ENCODE results near the gene DTWD2. TPM values are rescaled to one million over a fixed set of nuclear protein-coding genes. Genes with fewer than 3 reads are reported as not detected.
"Not testable (repeated sequence)": the region's sequence is repeated elsewhere in the genome, so short reads cannot be mapped to it uniquely, and the experiment has no call there.

DTWD2 gene
- total RNA-seq, 2 experiments from 2014 or later, result 3.6 to 4.5 TPM

DNA sequence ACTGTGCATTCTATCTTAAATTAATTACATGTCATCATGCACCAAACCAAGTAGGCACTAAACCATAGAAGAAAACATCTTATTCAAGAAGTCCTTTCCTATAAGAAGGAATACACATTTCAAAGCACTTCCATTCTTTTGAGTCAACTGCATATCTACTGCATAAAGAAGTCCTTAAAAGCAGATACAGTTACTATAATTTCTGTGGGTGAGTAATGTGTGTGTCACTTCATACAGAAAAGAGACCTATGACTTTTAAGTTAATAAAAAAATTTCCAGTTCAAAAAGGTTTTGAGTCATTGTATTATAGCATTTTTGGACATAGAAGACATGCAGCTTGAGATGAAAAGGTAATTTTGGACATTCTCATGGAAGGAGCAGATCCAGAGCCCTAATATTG is 125.0 kb downstream of the DTWD2 start:
- H3K4me3 Mint-ChIP-seq, result no peak overlapping the region
- no peaks in the 10 kb centered on the region for H3K9me3 Mint-ChIP-seq (ENCODE audit: low read depth)
- DNase-seq, result no peak
- H3K27me3 Mint-ChIP-seq, result no peaks in the 10 kb centered on the region
- no peak overlapping the region for H3K27ac Mint-ChIP-seq
- no peak for ATAC-seq
- ChIA-PET POLR2A (no interaction called here), CTCF (no interaction called here)
- H3K4me1 Mint-ChIP-seq, result no peaks in the 10 kb centered on the region
- intact Hi-C loops (cut with DNase I, micrococcal nuclease), result no loop called here
- H3K36me3 Mint-ChIP-seq (ENCODE audit: low read depth), result peaks cover 4% of the 10 kb centered on the region

DNA sequence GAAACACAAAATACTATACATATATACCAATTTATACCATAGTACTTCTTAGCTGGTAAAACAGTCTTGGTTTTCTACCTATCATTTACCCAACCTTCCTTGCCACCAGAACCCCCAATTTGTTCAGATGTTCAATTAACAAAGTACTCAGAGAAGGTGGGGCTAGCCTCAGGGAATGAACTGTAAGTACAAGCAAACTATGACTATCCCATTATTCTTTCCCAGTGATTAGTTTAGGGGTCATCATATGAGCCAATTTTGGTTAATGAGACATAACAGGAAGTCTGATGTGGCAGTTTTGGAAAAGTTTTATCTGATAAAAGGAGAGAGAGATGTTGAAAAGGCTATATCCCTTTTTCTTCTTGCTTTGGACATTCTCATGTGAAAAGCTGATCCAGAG is 125.8 kb downstream of the DTWD2 start:
- no peak for DNase-seq
- peaks cover 4% of the 10 kb centered on the region for H3K36me3 Mint-ChIP-seq (ENCODE audit: low read depth)
- no peaks in the 10 kb centered on the region for H3K9me3 Mint-ChIP-seq (ENCODE audit: low read depth)
- no peaks in the 10 kb centered on the region for H3K4me1 Mint-ChIP-seq
- ChIA-PET CTCF (no interaction called here), POLR2A (no interaction called here)
- H3K4me3 Mint-ChIP-seq, result no peak overlapping the region
- H3K27ac Mint-ChIP-seq, result no peak overlapping the region
- no peak for ATAC-seq
- H3K27me3 Mint-ChIP-seq, result no peaks in the 10 kb centered on the region
- intact Hi-C loops (cut with DNase I, micrococcal nuclease), result no loop called here

DNA sequence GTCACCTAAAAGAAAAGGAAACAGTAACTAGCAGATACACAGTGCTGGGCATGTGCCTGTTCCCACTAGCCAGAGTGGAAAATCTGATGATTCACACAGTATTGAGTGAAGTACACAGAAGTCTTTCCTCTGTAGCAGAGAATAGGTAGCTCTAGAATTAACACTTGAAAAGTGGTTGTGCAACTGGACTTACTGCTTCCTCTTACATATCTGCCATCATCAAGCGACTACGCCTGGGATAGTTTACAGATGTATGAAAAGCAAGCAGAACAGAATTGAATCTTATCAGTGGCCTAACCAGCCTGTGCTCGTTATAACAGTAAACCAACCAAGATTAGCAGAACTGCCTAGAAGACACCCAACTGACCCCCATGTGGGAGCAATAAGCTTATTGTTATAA is 130.6 kb downstream of the DTWD2 start:
- Mint-ChIP-seq H3K27ac (no peak overlapping the region), H3K4me3 (no peak overlapping the region), H3K9me3 (ENCODE audit: low read depth) (peaks cover 6% of the 10 kb centered on the region), H3K4me1 (no peaks in the 10 kb centered on the region), H3K27me3 (no peaks in the 10 kb centered on the region), H3K36me3 (ENCODE audit: low read depth) (peaks cover 2% of the 10 kb centered on the region)
- no peak for DNase-seq
- ChIA-PET POLR2A (no interaction called here), CTCF (interaction anchor here (0.7 to 1.1 kb wide), 2 partner anchors 12 to 841 kb away, joined by 5 read pairs; no protein-coding TSS in a partner anchor)
- intact Hi-C loops (cut with DNase I, micrococcal nuclease), result no loop called here
- ATAC-seq, result no peak

DNA sequence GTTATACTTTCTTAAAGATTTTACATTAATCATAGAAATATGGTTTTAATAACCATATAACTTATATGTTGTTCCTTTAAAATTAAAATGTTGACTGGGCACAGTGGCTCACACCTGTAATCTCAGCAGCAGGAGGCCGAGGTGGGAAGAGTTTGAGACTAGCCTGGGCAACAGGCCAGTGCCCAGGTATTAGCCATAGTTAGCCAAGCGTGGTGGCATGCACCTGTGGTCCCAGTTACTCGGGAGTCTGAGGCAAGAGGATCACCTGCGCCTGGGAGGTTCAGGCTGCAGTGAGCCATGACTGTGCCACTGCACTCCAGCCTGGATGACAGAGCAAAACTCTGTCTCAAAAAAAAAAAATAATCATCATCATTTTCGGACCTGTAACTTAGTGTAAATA is 133.5 kb downstream of the DTWD2 start:
- Mint-ChIP-seq H3K4me3 (no peak overlapping the region), H3K9me3 (ENCODE audit: low read depth) (peaks cover 13% of the 10 kb centered on the region), H3K27me3 (no peaks in the 10 kb centered on the region), H3K36me3 (ENCODE audit: low read depth) (peaks cover 2% of the 10 kb centered on the region), H3K4me1 (no peaks in the 10 kb centered on the region), H3K27ac (no peak overlapping the region)
- DNase-seq, result no peak
- ChIA-PET POLR2A (no interaction called here), CTCF (no interaction called here)
- intact Hi-C loops (cut with DNase I, micrococcal nuclease), result no loop called here
- ATAC-seq, result no peak

DNA sequence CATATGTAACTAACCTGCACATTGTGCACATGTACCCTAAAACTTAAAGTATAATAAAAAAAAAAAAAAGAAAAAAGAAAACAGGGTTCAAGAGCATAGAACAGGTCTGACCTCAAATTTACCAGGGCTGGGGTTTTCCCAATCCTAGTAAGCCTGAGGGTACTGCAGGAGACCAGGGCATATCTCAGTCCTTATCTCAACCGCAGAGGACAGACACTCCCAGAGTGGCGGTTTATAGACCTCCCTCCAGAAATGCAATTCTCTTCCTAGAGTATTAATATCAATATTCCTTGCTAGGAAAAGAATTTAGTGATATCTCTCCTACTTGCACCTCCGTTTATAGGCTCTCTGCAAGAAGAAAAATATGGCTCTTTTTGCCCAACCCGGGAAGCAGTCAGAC is 136.6 kb downstream of the DTWD2 start:
- H3K4me3 Mint-ChIP-seq; H3K27me3 Mint-ChIP-seq; intact Hi-C loops (cut with DNase I, micrococcal nuclease); POLR2A ChIA-PET; H3K36me3 Mint-ChIP-seq (ENCODE audit: low read depth); H3K27ac Mint-ChIP-seq; H3K4me1 Mint-ChIP-seq; DNase-seq; ATAC-seq: not testable (repeated sequence)
- peaks cover 16% of the 10 kb centered on the region for H3K9me3 Mint-ChIP-seq (ENCODE audit: low read depth)
- CTCF ChIA-PET, result interaction anchor here (0.7 kb wide), 1 partner anchor 338 kb away, joined by 3 read pairs; no protein-coding TSS in a partner anchor

DNA sequence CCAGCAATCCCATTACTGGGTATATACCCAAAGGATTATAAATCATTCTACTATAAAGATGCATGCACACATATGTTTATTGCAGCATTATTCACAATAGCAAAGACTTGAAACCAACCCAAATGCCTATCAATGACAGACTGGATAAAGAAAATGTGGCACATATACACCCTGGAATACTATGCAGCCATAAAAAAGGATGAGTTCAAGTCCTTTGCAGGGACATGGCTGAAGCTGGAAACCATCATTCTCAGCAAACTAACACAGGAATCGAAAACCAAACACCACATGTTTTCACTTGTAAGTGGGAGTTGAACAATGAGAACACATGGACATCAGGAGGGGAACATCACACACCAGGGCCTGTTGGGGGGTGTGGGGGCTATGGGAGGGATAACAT is 138.8 kb downstream of the DTWD2 start:
- DNase-seq, POLR2A ChIA-PET: not testable (repeated sequence)

DNA sequence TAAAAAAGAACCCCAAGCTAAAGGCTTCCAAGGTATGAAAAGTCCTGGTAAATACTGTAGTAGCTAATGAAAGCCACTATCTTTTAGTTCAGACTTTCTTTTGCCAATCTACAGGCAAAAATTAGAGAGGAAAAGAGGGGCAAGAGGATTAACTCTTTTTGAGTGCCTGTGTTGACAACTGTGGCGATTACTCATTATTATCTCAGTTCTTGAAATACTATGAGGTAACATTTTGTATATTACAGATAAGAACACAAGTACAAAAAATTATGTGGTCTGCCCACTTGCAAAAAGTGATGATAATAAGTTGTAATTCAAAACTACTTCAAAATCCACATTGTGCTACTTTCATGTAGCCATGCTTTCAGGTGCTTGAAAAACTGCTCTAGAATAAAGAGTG is 144.0 kb downstream of the DTWD2 start:
- H3K27ac Mint-ChIP-seq, result no peak overlapping the region
- CTCF ChIA-PET, result no interaction called here
- H3K4me3 Mint-ChIP-seq, result no peak overlapping the region
- ATAC-seq, result no peak
- DNase-seq, result no peak
- POLR2A ChIA-PET, result no interaction called here
- H3K9me3 Mint-ChIP-seq (ENCODE audit: low read depth), result peaks cover 3% of the 10 kb centered on the region
- H3K27me3 Mint-ChIP-seq, result no peaks in the 10 kb centered on the region
- H3K4me1 Mint-ChIP-seq, result no peaks in the 10 kb centered on the region
- peaks cover 7% of the 10 kb centered on the region for H3K36me3 Mint-ChIP-seq (ENCODE audit: low read depth)
- intact Hi-C loops (cut with DNase I, micrococcal nuclease), result no loop called here

More for the DNA sequence above, 138.8 kb downstream of the DTWD2 start:
- intact Hi-C loops (cut with DNase I, micrococcal nuclease); CTCF ChIA-PET; H3K4me3 Mint-ChIP-seq; H3K36me3 Mint-ChIP-seq (ENCODE audit: low read depth); H3K27ac Mint-ChIP-seq; H3K27me3 Mint-ChIP-seq; ATAC-seq; H3K4me1 Mint-ChIP-seq: not testable (repeated sequence)
- H3K9me3 Mint-ChIP-seq (ENCODE audit: low read depth), result peaks cover 16% of the 10 kb centered on the region

DNA sequence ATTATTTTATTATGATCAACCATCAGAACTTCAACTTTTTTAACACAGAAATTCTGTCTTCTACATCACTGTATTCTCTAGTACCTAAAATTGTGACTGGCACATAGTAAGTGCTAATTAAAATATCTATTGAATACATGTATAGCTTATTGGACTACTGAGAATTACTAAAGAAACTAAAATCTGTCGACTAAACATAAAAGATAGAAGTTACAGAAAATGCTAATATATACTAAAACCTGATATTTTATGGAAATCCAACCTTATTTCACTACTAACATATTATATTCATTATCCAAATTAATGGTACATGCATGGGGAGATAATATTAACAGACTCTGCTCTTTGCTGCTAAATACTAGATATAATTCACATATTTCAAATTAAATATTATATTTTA is 153.6 kb downstream of the DTWD2 start:
- Mint-ChIP-seq H3K9me3 (ENCODE audit: low read depth) (no peaks in the 10 kb centered on the region), H3K36me3 (ENCODE audit: low read depth) (peaks cover 2% of the 10 kb centered on the region), H3K4me3 (no peak overlapping the region), H3K27me3 (no peaks in the 10 kb centered on the region), H3K27ac (no peak overlapping the region), H3K4me1 (no peaks in the 10 kb centered on the region)
- intact Hi-C loops (cut with DNase I, micrococcal nuclease), result no loop called here
- ATAC-seq (no peak), DNase-seq (no peak)
- POLR2A ChIA-PET, result no interaction called here
- CTCF ChIA-PET, result no interaction called here

DNA sequence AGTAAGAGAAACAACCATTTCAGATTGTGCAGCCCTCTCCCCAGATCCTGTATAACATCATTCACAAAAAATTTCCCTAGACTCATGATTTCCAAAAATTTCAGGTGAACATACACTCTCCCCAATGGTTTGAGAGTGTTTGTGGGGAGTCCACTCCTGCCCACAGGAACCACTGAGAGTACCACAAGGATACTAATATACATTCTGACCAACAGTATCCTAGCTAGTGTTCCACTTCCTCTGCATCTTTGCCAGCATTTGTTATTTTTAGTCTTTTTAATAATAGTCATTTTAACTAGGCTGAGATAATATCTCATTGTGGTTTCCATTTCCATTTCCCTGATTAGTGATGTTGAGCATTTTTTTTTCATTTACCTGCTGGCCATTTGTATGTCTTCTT is 155.4 kb downstream of the DTWD2 start:
- Mint-ChIP-seq H3K27ac (no peak overlapping the region), H3K36me3 (ENCODE audit: low read depth) (peaks cover 2% of the 10 kb centered on the region), H3K9me3 (ENCODE audit: low read depth) (no peaks in the 10 kb centered on the region), H3K4me1 (no peaks in the 10 kb centered on the region), H3K4me3 (no peak overlapping the region), H3K27me3 (no peaks in the 10 kb centered on the region)
- ATAC-seq (no peak), DNase-seq (no peak)
- intact Hi-C loops (cut with DNase I, micrococcal nuclease), result no loop called here
- CTCF ChIA-PET, result no interaction called here
- POLR2A ChIA-PET, result no interaction called here

DNA sequence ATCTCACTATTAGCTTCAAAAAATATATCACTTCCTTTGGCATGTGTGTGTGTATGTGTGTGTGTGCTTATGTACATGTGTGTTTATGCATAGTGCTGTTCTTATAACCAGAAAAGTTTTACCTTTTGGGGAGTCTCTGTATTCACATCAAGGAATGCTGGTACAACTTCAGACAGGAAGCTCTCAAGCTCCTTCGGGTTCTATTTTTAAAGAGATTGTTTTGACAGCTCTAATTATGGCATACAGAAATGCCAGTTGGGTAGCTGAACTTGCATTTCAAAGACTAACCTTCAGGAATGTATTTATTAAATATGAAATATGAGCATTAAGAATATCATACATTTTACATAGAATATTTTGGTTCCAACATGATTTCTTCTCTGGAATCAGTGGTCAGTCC is 163.1 kb downstream of the DTWD2 start:
- H3K4me3 Mint-ChIP-seq, result no peak overlapping the region
- H3K27ac Mint-ChIP-seq, result no peak overlapping the region
- intact Hi-C loops (cut with DNase I, micrococcal nuclease), result no loop called here
- no peaks in the 10 kb centered on the region for H3K36me3 Mint-ChIP-seq (ENCODE audit: low read depth)
- no peaks in the 10 kb centered on the region for H3K9me3 Mint-ChIP-seq (ENCODE audit: low read depth)
- no peaks in the 10 kb centered on the region for H3K27me3 Mint-ChIP-seq
- ATAC-seq, result no peak
- H3K4me1 Mint-ChIP-seq, result no peaks in the 10 kb centered on the region
- ChIA-PET POLR2A (no interaction called here), CTCF (interaction anchor here (0.9 kb wide), 1 partner anchor 34 kb away, joined by 3 read pairs; no protein-coding TSS in a partner anchor)
- no peak for DNase-seq

DNA sequence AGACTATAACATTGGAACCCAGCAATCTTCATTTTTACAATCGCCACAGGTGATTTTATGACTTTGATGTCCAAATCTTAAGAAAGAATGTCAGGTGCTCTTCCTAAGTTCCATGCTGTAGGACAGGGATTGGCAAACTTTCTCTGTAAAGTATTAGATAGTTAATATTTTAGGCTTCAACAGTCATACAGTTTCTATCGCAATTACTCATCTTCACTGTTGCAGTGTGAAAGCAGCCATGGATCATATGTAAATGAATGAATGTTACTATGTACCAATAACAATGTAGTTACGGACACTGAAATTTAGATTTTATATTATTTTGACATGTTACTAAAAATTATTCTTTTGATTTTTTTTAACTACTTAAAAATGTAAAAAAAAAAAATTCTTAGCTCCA is 169.7 kb downstream of the DTWD2 start:
- Mint-ChIP-seq H3K4me1 (no peaks in the 10 kb centered on the region), H3K36me3 (ENCODE audit: low read depth) (peaks cover 2% of the 10 kb centered on the region), H3K4me3 (no peak overlapping the region), H3K27ac (no peak overlapping the region), H3K27me3 (no peaks in the 10 kb centered on the region), H3K9me3 (ENCODE audit: low read depth) (no peaks in the 10 kb centered on the region)
- DNase-seq (no peak), ATAC-seq (no peak)
- CTCF ChIA-PET, result no interaction called here
- intact Hi-C loops (cut with DNase I, micrococcal nuclease), result no loop called here
- POLR2A ChIA-PET, result no interaction called here

DNA sequence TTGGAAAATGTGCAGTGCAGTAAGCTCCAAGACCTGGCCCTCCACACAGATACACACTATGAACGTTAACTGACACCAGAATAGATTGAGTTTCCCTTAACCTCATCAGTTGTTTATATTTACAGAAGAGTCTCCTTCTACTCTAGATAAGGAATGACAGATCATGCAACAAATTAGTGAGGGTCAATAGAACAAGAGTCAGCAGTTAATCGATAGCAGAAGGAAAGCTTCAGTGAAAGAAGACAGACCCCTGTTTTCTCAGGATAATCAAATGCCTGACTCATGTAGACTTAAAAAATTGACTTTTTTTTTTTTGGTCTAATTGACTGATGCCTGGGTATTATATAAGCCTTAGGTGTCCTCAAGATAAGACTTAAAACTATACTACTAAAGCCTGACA is 179.9 kb downstream of the DTWD2 start:
- no peaks in the 10 kb centered on the region for H3K4me1 Mint-ChIP-seq
- intact Hi-C loops (cut with DNase I, micrococcal nuclease), result no loop called here
- POLR2A ChIA-PET, result no interaction called here
- no peak overlapping the region for H3K27ac Mint-ChIP-seq
- H3K36me3 Mint-ChIP-seq (ENCODE audit: low read depth), result peaks cover 2% of the 10 kb centered on the region
- ATAC-seq (no peak), DNase-seq (no peak)
- peaks cover 9% of the 10 kb centered on the region for H3K9me3 Mint-ChIP-seq (ENCODE audit: low read depth)
- no peak overlapping the region for H3K4me3 Mint-ChIP-seq
- H3K27me3 Mint-ChIP-seq, result no peaks in the 10 kb centered on the region
- CTCF ChIA-PET, result interaction anchor here (1.6 kb wide), 1 partner anchor 10 kb away, joined by 3 read pairs; no protein-coding TSS in a partner anchor

DNA sequence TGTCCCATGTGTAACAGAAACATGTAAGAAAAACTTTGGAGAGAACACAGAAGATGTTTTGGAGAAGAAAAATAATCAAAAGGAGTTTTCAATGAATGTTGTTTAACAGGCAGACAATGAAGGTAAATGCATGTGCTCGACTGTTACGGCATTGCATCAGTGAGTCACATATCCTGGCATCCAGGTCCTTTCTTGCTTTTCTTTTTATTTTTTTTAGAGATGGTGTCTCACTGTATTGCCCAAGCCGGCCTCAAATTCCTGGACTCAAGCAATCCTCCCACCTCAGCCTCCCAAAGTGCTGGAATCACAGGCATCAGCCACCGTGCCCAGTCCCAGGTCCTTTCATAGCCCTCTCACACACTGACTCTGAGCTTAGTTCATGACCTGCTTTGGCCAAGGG is 181.8 kb downstream of the DTWD2 start:
- peaks cover 2% of the 10 kb centered on the region for H3K36me3 Mint-ChIP-seq (ENCODE audit: low read depth)
- H3K9me3 Mint-ChIP-seq (ENCODE audit: low read depth), result peaks cover 7% of the 10 kb centered on the region
- H3K27ac Mint-ChIP-seq, result no peak overlapping the region
- H3K4me1 Mint-ChIP-seq, result no peaks in the 10 kb centered on the region
- no peak for DNase-seq
- H3K4me3 Mint-ChIP-seq, result no peak overlapping the region
- ChIA-PET CTCF (no interaction called here), POLR2A (no interaction called here)
- H3K27me3 Mint-ChIP-seq, result no peaks in the 10 kb centered on the region
- intact Hi-C loops (cut with DNase I, micrococcal nuclease), result no loop called here
- no peak for ATAC-seq

All from activated CD4-positive, alpha-beta T cell treated with anti-CD3 and anti-CD28 coated beads for 36 hours (primary cell).